BE2C (cell line): ENCODE results near the gene CCT4.
A peak's percentile ranks its signal among the peaks of the same experiment; 100 is the strongest.

Experiments used
- DNase-seq: peaks from one replicate; pipeline ENCODE4 v3.0.0-alpha.2; 2020
- H3K27me3 ChIP-seq: fragments of 250-450 bp; sonication (Bioruptor Pico); 2 replicates; pipeline ENCODE4 v1.5.1; 2020; ENCODE audit warnings: mild to moderate bottlenecking
- H3K36me3 ChIP-seq: fragments of 250-450 bp; sonication (Bioruptor Pico); 2 replicates; pipeline ENCODE4 v1.5.1; 2020; ENCODE audit warnings: mild to moderate bottlenecking
- H3K4me1 ChIP-seq: fragments of 250-450 bp; sonication (Bioruptor Pico); 2 replicates; pipeline ENCODE4 v1.5.1; 2020
- H3K4me3 ChIP-seq: 2 replicates; pipeline ENCODE4 v1.5.1; 2011; ENCODE audit warnings: low read depth, low read length
- H3K9me3 ChIP-seq: fragments of 250-450 bp; sonication (Bioruptor Pico); 2 replicates; pipeline ENCODE4 v1.5.1; 2020
- TF ChIP-seq, protein P1 (sequence below): IDR thresholded peaks from 2 replicates; pipeline ENCODE4 v1.5.1; 2012; ENCODE audit warnings: mild to moderate bottlenecking, low read depth, low read length

The CCT4 gene

DNA sequence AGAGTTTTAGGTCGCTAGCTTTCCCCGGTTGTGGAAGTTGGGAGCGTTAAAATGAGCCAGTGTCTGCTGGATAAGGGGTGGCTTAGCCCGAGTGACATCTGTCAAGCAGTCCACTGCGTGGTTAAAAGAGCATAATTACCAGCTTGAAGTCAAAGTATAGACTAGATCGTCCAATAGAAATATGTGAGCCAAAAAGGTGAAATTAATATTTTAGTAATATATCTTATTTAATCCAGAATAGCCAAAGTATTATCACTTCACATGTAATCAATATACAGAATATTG, 17.7 kb upstream of the CCT4 start:
- no peaks in the 10 kb centered on the region for H3K36me3 ChIP-seq
- no peaks in the 10 kb centered on the region for H3K27me3 ChIP-seq
- no peaks in the 10 kb centered on the region for H3K4me1 ChIP-seq
- H3K9me3 ChIP-seq, result no peaks in the 10 kb centered on the region
- DNase-seq, result no peak
- TF ChIP-seq, protein P1, sequence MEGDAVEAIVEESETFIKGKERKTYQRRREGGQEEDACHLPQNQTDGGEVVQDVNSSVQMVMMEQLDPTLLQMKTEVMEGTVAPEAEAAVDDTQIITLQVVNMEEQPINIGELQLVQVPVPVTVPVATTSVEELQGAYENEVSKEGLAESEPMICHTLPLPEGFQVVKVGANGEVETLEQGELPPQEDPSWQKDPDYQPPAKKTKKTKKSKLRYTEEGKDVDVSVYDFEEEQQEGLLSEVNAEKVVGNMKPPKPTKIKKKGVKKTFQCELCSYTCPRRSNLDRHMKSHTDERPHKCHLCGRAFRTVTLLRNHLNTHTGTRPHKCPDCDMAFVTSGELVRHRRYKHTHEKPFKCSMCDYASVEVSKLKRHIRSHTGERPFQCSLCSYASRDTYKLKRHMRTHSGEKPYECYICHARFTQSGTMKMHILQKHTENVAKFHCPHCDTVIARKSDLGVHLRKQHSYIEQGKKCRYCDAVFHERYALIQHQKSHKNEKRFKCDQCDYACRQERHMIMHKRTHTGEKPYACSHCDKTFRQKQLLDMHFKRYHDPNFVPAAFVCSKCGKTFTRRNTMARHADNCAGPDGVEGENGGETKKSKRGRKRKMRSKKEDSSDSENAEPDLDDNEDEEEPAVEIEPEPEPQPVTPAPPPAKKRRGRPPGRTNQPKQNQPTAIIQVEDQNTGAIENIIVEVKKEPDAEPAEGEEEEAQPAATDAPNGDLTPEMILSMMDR, result no peak
- peak overlapping the region; percentile 77 for H3K4me3 ChIP-seq

DNA sequence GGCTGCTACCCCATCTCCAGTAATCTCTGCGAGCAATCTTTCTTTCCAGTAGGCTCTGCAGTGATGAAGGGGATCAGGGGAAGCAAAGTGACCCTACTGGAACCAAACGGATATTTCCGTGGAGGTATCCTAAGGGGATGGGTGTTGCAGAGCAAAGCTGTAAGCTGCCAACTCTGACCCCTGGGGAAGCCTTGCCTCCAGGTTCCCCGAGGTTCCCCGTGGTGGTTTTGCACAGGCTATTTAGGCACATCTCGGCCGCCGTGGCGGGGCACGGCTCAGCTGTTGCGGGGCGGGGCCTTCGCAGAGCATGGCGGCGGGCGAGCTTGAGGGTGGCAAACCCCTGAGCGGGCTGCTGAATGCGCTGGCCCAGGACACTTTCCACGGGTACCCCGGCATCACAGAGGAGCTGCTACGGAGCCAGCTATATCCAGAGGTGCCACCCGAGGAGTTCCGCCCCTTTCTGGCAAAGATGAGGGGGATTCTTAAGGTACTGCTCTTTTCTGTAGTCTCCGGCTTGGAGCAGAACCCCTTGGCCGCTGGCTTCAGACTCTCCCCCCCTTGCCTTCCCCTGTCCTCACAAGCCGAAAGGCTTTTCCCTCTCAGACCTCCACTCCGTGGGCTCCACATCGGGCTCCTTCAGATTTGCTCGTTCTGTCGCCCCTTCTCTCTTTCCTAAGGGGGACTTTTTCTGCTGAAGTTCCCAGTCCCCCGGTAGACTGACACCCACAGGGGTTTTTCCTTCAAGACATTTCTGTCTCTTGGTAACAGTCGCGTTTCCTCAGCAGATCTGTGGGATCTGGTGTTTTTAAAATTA, 17.1 kb upstream of the CCT4 start, which contains the start of gene COMMD1:
Gene COMMD1, plus strand, starts transcription at position 303 of the 814 bp plus-strand sequence. Its CDS starts 5 bp downstream, at position 308.
- TF ChIP-seq, protein P1, result no peak
- Histone ChIP-seq H3K36me3 (no peaks in the 10 kb centered on the region), H3K9me3 (no peaks in the 10 kb centered on the region), H3K4me1 (no peaks in the 10 kb centered on the region), H3K27me3 (no peaks in the 10 kb centered on the region), H3K4me3 (peak within 1 kb of the TSS; percentile 77)
- DNase-seq, result peak; percentile 63

DNA sequence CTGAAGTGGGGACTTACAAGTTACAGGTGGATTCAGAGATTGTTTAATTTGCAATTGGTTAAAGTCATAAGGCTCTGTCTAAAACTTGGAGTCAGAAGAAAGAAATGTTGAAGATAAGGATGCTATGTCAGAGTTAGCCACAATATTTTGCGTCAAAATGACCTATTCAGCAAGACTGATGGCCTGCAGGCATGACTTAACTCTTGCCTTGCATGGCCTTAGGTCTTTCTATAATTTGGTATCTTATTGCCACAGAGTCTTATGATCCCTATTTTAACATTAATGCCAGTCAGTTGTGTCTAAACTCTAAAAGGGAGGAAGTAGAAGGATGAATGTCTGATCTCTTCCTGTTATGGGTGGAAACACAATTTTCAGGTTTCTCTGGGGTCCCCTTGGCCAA, 11.8 kb upstream of the CCT4 start:
- Histone ChIP-seq H3K4me1 (no peaks in the 10 kb centered on the region), H3K4me3 (no peak overlapping the region), H3K27me3 (no peaks in the 10 kb centered on the region), H3K36me3 (no peaks in the 10 kb centered on the region), H3K9me3 (no peaks in the 10 kb centered on the region)
- TF ChIP-seq, protein P1, result no peak
- DNase-seq, result no peak

DNA sequence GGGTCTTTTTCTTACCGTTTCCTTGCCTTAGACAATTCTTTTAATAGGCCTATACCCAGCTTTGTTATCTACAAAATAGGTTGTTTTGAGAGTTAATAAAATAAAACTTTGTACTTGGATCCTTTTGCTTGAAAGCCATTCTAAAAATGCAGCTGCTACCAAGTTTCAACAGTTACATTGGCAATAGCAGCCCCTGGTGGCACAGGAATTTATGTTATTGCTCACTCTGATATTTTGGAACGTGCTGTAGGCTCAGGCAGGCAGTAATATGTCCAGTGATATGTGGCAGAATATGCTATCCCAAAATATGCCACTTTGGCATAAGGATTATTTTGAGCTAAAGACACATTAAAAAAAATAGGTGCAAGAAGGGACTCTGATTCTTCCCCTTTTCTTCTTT, 10.4 kb upstream of the CCT4 start:
- TF ChIP-seq, protein P1, result peak; percentile 63
- DNase-seq, result no peak
- Histone ChIP-seq H3K4me3 (no peak overlapping the region), H3K9me3 (no peaks in the 10 kb centered on the region), H3K4me1 (no peaks in the 10 kb centered on the region), H3K27me3 (no peaks in the 10 kb centered on the region), H3K36me3 (no peaks in the 10 kb centered on the region)

DNA sequence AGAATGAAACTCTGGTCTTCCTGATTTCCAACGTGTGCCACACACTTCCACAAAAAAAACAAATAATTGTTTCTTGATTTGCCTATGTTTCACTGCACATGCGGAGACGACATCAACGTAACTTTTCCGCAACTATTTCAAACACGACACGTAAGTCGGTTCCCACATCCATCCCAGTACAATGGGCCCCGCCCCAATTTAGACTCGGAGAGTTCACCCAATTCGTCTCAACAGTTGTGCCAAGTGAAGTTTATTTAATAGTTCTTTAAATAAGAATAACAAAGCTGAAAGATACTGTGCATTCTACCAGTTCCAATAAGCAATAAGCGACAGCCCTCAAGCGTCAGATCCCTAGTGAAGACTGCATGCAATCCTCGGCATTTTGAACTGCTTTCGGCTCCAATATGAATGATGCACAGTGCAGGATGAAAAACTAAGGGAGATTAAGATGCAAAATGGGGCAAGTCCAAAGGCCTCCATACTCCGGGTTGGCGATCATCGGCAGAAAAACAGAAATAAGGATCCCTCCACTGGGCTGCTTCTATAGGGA, 664 bp downstream of the CCT4 start:
- no peak for DNase-seq
- peaks cover 14% of the 10 kb centered on the region for H3K36me3 ChIP-seq
- H3K4me3 ChIP-seq, result peak overlapping the region; percentile 97
- no peaks in the 10 kb centered on the region for H3K9me3 ChIP-seq
- H3K27me3 ChIP-seq, result no peaks in the 10 kb centered on the region
- H3K4me1 ChIP-seq, result no peaks in the 10 kb centered on the region
- TF ChIP-seq, protein P1, result no peak

DNA sequence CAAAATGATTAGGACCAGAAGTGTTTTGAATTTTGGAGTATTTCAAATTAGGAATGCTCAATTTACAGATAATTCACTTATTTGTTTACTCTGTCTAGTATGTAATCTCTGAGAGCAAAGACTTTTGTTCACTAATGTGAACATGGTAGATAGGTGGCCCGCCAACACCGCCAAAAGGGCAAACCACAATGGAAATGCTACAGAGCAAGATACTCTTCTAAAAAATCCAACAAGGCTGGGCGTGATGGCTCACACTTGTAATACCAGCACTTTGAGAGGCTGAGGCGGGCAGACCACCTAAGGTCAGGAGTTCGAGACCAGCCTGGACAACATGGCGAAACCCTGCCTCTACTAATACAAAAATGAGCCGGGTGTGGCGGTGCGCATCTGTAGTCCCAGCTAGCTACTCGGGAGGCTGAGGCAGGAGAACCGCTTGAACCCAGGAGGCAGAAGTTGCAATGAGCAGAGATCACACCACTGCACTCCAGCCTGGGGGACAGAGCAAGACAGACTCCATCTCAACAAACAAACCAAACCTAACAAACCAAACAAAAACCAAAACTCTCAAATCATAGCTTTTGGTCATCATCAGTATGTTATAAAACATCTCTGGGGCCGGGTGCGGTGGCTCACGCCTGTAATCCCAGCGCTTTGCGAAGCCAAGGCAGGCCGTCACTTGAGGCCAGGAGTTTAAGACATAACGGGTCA, 2.4 kb downstream of the CCT4 start:
- H3K36me3 ChIP-seq, result peaks cover 17% of the 10 kb centered on the region
- peak overlapping the region; percentile 97 for H3K4me3 ChIP-seq
- H3K4me1 ChIP-seq, result no peaks in the 10 kb centered on the region
- no peak for DNase-seq
- no peaks in the 10 kb centered on the region for H3K27me3 ChIP-seq
- no peaks in the 10 kb centered on the region for H3K9me3 ChIP-seq
- TF ChIP-seq, protein P1, result no peak
